Tibial nerve (tissue), 4 donors: Measurements from ENCODE around the gene EFCAB6. TPM values are rescaled to one million over a fixed set of nuclear protein-coding genes. Genes with fewer than 3 reads are reported as not detected.

Source experiments
- DNase-seq, 2 donors: peaks; one replicate each; pipeline ENCODE4 v3.0.0-alpha.2; 2019; ENCODE audit warnings: low spot score in 2 of 2
- H3K27ac ChIP-seq, 4 donors: fragments of 200-600 bp; sonication (generic) in 3 of 4; one replicate each; pipeline ENCODE4 v1.5.1; 2017 to 2019; ENCODE audit warnings: mild to moderate bottlenecking in 1 of 4
- H3K27me3 ChIP-seq, 2 donors: fragments of 200-600 bp; sonication (generic) in 1 of 2; one replicate each; pipeline versions ENCODE4 v1.5.1 to v1.6.0; 2017 to 2019
- H3K36me3 ChIP-seq, 3 donors: fragments of 200-600 bp; sonication (generic); one replicate each; pipeline ENCODE4 v1.5.1; 2018 to 2019
- H3K4me1 ChIP-seq, 4 donors: fragments of 200-600 bp; sonication (generic) in 3 of 4; one replicate each; pipeline ENCODE4 v1.5.1; 2017 to 2019
- H3K4me3 ChIP-seq, 4 donors: fragments of 200-600 bp; sonication (generic) in 3 of 4; one replicate each; pipeline ENCODE4 v1.5.1; 2017 to 2019; ENCODE audit warnings: mild to moderate bottlenecking in 1 of 4, moderate library complexity in 1 of 4
- H3K9me3 ChIP-seq, 4 donors: fragments of 200-600 bp; sonication (generic) in 3 of 4; one replicate each; pipeline ENCODE4 v1.5.1; 2017 to 2019
- EP300 ChIP-seq, 2 donors: sonication (generic); formaldehyde crosslinking; IDR thresholded peaks; one replicate each; pipeline ENCODE4 v1.6.1; 2017; ENCODE audit warnings: antibody characterized with exemption in 2 of 2, mild to moderate bottlenecking in 1 of 2
- POLR2A ChIP-seq, 2 donors: fragments of 450-650 bp; IDR thresholded peaks; one replicate each; pipeline ENCODE4 v1.6.1; 2017; ENCODE audit warnings: antibody characterized with exemption in 2 of 2, mild to moderate bottlenecking in 2 of 2, moderate library complexity in 2 of 2
- WGBS, 2 donors: methylation state at CpG; one replicate each; pipeline ENCODE4 v1.1.5; 2018; 5-methylcytosine and 5-hydroxymethylcytosine counted together
- total RNA-seq, 4 donors: library from RNA; depleted of rRNA; stranded (reverse); fragments of >200 nt; gene quantifications; one replicate each; pipeline ENCODE4 v1.1.0, GENCODE V29; 2016
- TF ChIP-seq, protein P1 (sequence below), 5 experiments: fragments of 200-600 bp in 3 of 5; fragments of 450-650 bp in 2 of 5; sonication (generic) in 3 of 5; IDR thresholded peaks; one replicate each; pipeline ENCODE4 v1.5.1; 2016 to 2019; ENCODE audit warnings: antibody characterized with exemption in 5 of 5, mild to moderate bottlenecking in 3 of 5, moderate library complexity in 2 of 5

The EFCAB6 gene
- total RNA-seq, 4 donors from 2014 or later = 3.3 to 9.2 (median 6.8) TPM

DNA sequence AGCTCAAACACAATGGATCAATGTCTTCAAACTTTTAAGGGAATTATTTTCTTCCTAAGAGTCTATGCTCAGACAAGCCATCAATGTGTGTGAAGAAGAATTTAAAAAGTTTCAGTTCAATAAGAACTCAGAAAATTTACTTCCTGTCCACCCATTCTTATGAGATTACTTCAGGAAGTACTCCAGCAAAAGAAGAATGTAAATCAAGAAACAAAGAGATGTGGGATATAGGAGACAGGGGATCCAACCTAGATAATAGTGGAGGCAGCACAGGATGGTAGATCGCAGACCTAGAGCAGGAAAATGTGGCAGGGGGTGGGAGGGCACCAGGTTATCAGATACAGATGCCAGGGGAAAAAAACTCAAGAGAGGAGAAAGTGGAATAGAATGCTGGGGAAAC, 229.7 kb downstream of the EFCAB6 start:
- no peak for DNase-seq
- no peaks in the 10 kb centered on the region for H3K4me1 ChIP-seq
- no peak overlapping the region for H3K4me3 ChIP-seq
- TF ChIP-seq, protein P1, sequence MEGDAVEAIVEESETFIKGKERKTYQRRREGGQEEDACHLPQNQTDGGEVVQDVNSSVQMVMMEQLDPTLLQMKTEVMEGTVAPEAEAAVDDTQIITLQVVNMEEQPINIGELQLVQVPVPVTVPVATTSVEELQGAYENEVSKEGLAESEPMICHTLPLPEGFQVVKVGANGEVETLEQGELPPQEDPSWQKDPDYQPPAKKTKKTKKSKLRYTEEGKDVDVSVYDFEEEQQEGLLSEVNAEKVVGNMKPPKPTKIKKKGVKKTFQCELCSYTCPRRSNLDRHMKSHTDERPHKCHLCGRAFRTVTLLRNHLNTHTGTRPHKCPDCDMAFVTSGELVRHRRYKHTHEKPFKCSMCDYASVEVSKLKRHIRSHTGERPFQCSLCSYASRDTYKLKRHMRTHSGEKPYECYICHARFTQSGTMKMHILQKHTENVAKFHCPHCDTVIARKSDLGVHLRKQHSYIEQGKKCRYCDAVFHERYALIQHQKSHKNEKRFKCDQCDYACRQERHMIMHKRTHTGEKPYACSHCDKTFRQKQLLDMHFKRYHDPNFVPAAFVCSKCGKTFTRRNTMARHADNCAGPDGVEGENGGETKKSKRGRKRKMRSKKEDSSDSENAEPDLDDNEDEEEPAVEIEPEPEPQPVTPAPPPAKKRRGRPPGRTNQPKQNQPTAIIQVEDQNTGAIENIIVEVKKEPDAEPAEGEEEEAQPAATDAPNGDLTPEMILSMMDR (IDR thresholded peaks at IDR 0.05) = no peak
- TF ChIP-seq POLR2A (IDR thresholded peaks at IDR 0.05) (no peak), EP300 (IDR thresholded peaks at IDR 0.05) (no peak)
- peaks cover 0 to 51% (median 0%) of the 10 kb centered on the region in 3 donors for H3K36me3 ChIP-seq
- WGBS, 2 donors = 89 to 92% methylated on average over 1 of the region's 1 CpG
- H3K9me3 ChIP-seq = peaks cover 0 to 35% (median 7%) of the 10 kb centered on the region in 4 donors
- H3K27ac ChIP-seq = no peak overlapping the region
- no peaks in the 10 kb centered on the region for H3K27me3 ChIP-seq

DNA sequence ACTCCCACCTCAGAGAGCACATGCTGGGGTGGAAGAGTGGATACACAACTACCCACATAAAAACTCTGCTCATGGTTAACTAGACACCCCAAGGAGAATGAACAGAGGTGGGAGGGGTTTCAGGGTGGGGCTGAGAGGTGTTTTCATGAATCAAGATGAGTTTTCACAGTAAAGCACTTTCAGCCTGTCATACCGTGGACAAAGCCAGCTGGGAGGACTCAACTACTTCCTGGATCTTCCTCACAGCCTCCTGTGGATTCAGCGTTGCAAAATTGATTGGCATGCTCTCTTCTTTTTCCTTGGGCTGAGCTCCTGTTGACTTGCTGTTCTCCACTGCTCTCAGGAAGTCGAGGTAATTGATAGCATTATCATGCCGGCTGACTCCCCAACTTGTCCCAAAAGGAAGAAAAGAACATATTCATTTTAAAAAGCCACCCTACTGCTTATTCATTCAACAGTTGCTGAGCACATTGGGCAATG, 231.8 kb downstream of the EFCAB6 start:
- peaks cover 0 to 39% (median 0%) of the 10 kb centered on the region in 3 donors for H3K36me3 ChIP-seq
- no peak for DNase-seq
- WGBS, 2 donors = 51 to 52% methylated on average over 4 of the region's 4 CpGs
- TF ChIP-seq, protein P1 (IDR thresholded peaks at IDR 0.05) = no peak
- TF ChIP-seq EP300 (IDR thresholded peaks at IDR 0.05) = no peak
- no peak for TF ChIP-seq POLR2A (IDR thresholded peaks at IDR 0.05)
- no peak overlapping the region for H3K27ac ChIP-seq
- no peak overlapping the region for H3K4me3 ChIP-seq
- H3K27me3 ChIP-seq = no peaks in the 10 kb centered on the region
- H3K9me3 ChIP-seq = peaks cover 0 to 32% (median 7%) of the 10 kb centered on the region in 4 donors
- no peaks in the 10 kb centered on the region for H3K4me1 ChIP-seq

DNA sequence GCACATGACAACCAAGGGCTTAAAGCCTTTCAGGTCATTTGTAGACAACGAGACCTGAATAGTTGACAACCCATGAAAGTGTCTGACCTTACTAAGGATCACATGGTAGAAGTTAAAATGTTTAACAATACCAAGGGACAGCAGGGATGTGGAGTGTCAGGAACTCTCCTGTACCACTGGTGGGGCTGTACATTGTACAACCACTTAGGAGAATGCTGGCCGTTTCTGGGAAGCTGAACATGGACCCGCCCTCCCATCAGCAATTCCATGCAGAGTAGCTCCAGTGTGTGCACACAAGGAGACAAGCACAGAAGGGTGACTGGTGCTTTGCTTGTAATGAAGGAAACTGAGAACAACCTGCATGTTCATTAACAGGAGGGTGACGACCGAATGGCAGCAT, 237.4 kb downstream of the EFCAB6 start:
- Histone ChIP-seq H3K4me3 (no peak overlapping the region), H3K4me1 (no peaks in the 10 kb centered on the region), H3K36me3 (peaks cover 0 to 14% (median 0%) of the 10 kb centered on the region in 3 donors), H3K27ac (no peak overlapping the region), H3K9me3 (no peaks in the 10 kb centered on the region), H3K27me3 (no peaks in the 10 kb centered on the region)
- TF ChIP-seq POLR2A (IDR thresholded peaks at IDR 0.05) (no peak), EP300 (IDR thresholded peaks at IDR 0.05) (no peak)
- TF ChIP-seq, protein P1 (IDR thresholded peaks at IDR 0.05) = no peak
- 77 to 80% methylated on average over 5 of the region's 5 CpGs for WGBS, 2 donors
- no peak for DNase-seq

DNA sequence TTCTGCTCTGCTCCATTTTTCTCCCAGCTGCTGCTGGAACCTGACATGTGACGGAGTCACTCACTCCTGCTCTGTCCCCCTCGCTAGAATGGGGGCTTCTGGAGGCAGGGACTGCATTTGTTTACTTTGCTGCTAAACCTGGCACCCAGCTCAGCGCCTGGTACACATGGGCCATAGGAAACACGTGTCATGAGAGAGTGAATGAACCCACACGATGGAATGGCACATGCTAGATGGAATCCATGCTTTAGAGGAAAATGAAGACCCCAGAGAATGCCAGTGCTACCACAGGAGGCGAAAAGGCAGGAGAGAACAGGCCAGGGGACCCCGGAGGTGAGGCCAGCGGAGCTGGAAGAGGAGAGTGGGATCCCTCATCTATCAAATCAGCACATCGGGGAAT, 239.4 kb downstream of the EFCAB6 start:
- TF ChIP-seq POLR2A (IDR thresholded peaks at IDR 0.05) = no peak
- TF ChIP-seq, protein P1 (IDR thresholded peaks at IDR 0.05) = no peak
- TF ChIP-seq EP300 (IDR thresholded peaks at IDR 0.05) = no peak
- 90 to 91% methylated on average over 9 of the region's 9 CpGs for WGBS, 2 donors

DNA sequence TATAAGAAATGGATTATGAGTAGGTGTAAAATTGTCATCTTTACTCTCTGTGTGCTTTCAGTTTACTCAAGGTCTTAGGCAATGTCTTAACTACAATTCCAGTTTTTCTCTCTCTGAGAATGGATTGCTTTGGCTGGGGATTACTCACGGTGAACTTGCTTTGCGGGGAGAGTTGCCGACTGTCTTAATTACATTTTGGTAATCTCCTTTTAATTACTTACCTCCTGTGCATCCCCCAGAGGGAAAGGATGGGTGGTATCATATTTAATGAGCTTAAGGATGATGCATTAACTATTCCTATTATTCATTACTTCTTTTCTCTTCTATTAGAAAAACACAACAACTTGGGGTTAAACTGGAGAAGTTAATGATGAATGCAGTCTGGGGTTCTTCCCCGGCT, 240.9 kb downstream of the EFCAB6 start:
- Histone ChIP-seq H3K27me3 (no peaks in the 10 kb centered on the region), H3K36me3 (peaks cover 0 to 9% (median 0%) of the 10 kb centered on the region in 3 donors), H3K27ac (no peak overlapping the region), H3K4me1 (no peaks in the 10 kb centered on the region), H3K4me3 (no peak overlapping the region), H3K9me3 (no peaks in the 10 kb centered on the region)
- TF ChIP-seq, protein P1 (IDR thresholded peaks at IDR 0.05) = no peak
- TF ChIP-seq POLR2A (IDR thresholded peaks at IDR 0.05) (no peak), EP300 (IDR thresholded peaks at IDR 0.05) (no peak)
- WGBS, 2 donors = 60 to 62% methylated on average over 4 of the region's 4 CpGs
- DNase-seq = no peak

More for the DNA sequence above, 239.4 kb downstream of the EFCAB6 start:
- no peak overlapping the region for H3K27ac ChIP-seq
- DNase-seq = no peak
- no peaks in the 10 kb centered on the region for H3K4me1 ChIP-seq
- peaks cover 0 to 9% (median 0%) of the 10 kb centered on the region in 3 donors for H3K36me3 ChIP-seq
- no peaks in the 10 kb centered on the region for H3K27me3 ChIP-seq
- no peak overlapping the region for H3K4me3 ChIP-seq
- H3K9me3 ChIP-seq = no peaks in the 10 kb centered on the region
